GM19467 (cell line): ENCODE measurements around the gene EIF2B2.

Experiments
- ATAC-seq: cut with Tn5 transposase; IDR thresholded peaks from one replicate; pipeline ENCODE4 v1.9.1; 2021; ENCODE audit warnings: mild to moderate bottlenecking, moderate library complexity; ENCODE audit not compliant: unreplicated experiment

Gene EIF2B2

DNA sequence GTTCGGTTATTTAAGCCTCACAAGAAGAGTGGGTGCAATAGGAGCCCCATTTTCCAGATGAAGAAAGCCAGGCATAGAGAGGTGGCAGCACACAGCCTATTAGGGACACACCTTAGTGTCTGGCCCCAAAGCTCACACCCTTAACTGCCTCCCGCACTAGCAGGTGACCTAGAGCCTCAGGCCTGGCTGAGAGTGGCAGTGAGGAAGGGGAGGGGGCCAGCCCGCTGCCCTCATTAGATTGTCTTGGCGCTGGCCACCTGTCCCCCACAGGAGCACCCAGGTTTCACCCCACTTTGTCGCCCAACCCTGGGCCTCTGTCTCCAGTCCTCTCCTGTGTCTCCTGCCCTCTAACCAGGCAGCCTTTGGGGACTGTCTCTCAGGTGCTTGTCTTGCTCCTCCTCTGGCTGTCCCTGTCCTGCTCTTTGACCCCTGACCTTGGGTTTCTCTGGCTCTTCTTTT, 28.8 kb upstream of the EIF2B2 start:
- ATAC-seq, result no peak

DNA sequence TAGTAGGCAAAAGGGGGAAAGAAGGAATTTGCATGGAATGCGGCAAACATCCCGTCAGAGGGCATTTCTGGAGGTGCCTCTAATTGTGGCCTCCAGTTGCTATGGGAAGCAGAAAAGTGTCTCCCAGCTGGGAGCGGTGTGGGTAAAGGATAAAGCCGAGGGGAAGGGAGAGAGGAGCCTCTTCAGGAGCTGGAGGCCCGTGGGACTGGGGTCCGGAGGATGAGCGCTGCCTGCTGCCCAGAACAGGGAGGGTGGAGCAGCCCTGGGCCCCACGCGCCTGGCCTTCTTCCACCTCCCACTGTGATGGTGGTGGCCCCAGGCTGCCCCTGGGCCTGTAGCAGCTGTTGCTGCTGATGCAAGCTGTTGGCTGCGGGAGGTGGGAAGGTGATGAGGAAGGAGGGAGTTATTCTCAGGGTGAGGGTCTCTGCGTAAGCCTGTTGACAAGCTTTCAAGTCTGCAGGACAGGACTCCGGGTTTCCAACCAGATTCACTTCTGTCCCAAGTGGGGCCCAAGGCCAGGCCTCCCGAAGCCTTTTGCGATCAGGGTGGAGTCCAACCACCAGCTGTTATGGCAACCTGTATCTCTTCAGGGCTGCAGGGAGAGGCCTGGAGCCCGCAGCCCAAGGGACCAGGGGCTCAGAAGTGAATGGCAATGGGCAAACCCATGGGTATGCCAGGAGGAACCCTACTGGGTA, 28.2 kb upstream of the EIF2B2 start:
- ATAC-seq, result no peak

GRCh38 chr14:74975059-74975810, 27.5 kb upstream of the EIF2B2 start:
- no peak for ATAC-seq

DNA sequence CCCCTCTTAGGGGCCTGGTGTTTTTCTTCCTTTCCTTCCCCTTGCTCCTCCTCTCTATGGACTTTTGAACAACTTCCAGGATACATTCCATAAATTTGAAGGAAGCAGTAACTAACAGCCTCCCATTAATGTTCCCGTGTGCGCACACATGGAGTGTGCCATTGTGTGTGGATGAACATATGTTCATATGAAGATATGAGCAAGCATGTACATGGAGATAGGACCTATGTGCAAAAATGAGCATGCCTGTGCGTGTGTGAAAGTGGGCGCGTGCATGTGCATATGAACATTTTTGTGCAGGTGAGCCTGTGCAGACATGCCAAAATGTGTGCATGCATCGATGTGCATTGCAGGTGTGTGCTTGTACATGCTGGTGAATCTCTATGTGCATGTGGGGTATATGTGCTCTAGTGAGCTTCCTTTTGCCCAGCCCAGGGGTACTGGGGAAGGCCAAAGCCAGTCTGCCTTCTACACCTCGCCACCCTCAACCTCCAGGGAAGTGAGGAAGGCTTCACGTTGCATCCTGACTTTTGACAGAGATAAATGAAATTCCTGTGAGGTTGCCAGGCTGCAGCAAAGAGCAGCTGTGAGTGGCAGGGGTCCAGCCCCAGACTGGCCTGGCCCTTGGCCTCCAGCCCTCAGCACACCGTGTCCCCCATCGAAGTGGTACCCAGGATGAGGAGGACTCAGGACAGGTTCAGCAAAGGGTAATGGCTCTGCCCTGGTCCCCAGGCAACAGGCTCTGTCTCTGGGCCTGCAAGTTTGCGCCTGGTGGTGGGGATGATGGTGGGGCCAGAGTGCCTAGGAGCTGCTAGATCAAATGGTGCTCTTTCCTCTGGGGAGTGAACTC, 26.2 kb upstream of the EIF2B2 start:
- ATAC-seq, result no peak

GRCh38 chr14:74977164-74977900, 25.4 kb upstream of the EIF2B2 start:
- no peak for ATAC-seq

DNA sequence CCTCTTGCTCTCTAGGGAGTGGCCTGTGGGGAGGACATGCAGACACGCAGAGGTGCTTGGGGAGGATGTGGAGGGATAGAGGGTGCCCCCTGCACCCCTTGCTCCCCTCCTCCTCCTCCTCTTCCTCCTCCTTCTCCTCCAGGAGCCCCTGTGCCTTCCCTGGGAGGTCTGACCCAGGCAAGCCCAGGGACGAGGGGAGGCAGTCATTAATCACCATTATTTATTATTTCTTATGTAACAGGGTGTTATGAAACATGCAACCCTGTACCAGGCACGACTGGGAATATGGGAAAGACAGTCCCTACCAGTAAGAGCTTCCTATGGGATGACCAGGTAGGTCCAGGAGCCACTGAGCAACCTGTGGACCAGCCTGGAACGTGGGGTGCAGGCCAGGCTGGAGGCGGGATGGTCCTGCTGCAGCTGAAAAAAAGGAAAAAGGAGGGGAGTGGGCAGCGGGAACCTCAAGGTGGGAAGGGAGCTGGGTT, 24.8 kb upstream of the EIF2B2 start:
- no peak for ATAC-seq

GRCh38 chr14:74978416-74978947, 24.2 kb upstream of the EIF2B2 start:
- ATAC-seq, result no peak

GRCh38 chr14:74979029-74979428, 23.7 kb upstream of the EIF2B2 start:
- no peak for ATAC-seq

DNA sequence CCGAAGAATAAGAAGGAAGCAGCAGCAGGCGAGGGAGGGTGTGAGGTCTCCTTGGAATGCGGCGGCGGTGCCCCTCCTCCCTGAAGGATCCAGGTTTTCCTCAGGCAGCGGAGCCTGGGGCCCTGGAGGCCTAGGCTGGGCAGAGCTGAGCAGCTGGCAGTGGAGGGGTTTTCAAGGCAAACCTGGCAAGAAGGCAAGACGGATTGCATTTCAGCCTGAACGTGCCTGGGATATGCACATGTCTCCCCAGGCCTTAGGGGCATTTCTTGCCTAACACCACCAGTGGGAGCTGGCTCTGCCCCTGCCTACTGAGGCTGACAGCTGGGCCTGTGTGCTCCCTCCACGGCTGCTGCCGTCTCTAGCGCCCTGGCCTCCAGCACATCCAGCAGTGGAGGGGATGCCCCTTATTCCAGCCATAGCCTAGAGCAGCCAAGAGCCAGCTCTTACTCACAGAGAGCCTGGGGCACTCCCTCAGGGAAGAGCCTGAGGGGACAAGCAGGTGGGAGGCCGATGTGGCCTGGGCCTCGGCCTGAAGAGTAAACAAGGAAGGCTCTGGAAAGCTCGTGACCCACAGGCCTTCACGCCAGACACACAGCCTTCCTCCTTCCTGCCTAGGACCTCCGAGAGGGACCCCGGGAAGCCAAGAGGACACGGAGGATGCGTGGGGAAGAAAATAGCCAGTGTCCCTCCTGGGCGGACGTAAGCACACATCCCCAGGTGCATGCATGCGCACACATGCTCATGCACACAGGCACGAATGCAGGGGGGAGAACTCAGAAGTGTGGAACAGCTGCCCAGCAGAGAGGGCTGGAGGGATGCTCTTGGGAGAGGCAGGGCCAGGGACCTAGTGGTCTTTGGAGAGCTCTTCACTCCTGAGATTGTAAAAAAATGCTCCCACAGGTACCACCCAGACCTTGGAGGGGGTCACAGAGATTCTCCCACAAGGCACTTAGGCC, 23.0 kb upstream of the EIF2B2 start:
- ATAC-seq, result no peak

GRCh38 chr14:74980398-74980730, 22.4 kb upstream of the EIF2B2 start:
- no peak for ATAC-seq

GRCh38 chr14:74980731-74981461, 21.8 kb upstream of the EIF2B2 start:
- ATAC-seq, result no peak

DNA sequence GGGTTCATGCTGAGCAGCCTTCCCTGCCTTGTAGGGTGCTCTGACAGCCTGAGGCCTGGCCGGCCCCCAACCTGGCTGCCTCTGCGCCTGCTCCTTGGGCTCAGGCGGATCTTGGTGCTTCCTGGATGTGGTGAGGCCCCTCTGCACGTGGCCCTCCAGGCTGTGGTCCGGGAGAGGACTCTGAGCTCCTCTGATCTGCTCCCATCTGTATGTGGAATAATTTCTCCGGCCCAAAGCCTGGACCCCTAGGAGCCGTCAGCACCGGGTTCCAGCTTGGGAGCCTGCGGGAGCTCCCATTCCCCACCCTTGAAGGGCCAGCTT, 21.3 kb upstream of the EIF2B2 start:
- ATAC-seq, result no peak

DNA sequence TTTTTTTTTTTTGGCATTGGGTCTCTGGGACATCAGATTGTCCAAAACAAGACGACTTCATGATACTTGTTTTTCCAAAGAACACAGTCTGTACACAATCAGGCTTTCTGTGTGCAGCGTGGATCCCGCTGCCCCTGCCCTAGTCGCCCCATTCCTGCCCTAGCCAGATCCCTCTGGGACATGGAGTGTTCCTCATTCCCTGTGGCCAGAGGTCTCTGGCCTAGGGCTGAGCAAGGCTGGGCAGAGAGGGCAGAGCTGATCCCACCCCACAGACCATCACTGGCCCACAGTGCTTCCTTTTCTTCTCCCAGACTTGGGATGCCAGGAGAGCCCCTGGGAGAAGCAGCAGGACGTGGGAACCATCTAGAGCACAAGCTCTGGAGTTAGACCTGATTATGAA, 20.9 kb upstream of the EIF2B2 start:
- ATAC-seq, result no peak

- no peak for ATAC-seq
Observed at GRCh38 chr14:74982661-74983060, 20.1 kb upstream of the EIF2B2 start.

DNA sequence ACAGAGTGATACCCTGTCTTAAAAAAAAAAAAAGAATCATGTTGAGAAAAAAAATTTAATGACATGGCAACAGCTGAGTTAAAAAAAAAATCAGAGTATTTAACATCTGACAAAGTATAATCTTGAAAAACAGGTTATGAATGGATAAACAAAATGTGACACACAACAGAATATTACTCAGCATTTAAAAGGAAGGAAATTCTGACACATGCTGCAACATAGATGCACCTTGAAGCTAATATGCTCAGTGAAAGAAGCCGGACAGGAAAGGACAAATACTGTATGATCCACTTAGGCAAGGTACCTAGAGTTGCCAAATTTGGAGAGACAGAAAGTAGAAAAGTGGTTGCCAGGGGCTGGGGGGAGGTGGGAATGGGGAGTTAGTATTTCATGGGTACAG, 19.4 kb upstream of the EIF2B2 start:
- no peak for ATAC-seq

- ATAC-seq, result no peak
Observed at GRCh38 chr14:74984236-74985027, 18.3 kb upstream of the EIF2B2 start.

- no peak for ATAC-seq
Observed at GRCh38 chr14:74985028-74985310, 17.8 kb upstream of the EIF2B2 start.

DNA sequence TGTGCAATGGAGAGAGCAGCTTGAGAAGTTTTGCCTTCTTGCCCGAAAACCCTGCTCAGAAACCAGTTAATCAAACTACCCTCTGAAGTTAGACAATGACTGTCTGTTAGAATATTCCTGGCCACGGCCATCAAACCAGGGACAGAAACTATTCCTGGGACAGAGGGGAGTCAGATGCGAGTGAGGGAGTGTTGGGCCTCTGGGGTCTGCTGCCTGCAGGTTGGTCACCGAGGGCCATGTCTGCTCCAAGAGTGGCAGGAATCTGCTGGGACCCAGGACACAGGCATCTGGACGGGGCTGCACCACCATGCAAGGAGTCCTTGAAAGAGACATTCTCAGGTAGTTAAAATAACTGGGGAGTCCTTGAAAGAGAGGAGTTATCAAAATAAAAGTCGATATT, 16.9 kb upstream of the EIF2B2 start:
- no peak for ATAC-seq
